Skeletal muscle satellite cell (primary cell): Measurements from ENCODE around the gene CD300LF.

Experiments
- H3K27me3 ChIP-seq: 2 replicates; pipeline ENCODE4 v1.7.0; 2013; ENCODE audit warnings: low read length; ENCODE audit not compliant: control insufficient read depth, insufficient read depth
- H3K36me3 ChIP-seq: 2 replicates; pipeline ENCODE4 v1.7.0; 2013; ENCODE audit warnings: mild to moderate bottlenecking, control low read depth, low read length; ENCODE audit not compliant: insufficient read depth
- H3K4me1 ChIP-seq: 2 replicates; pipeline ENCODE4 v1.7.0; 2013; ENCODE audit warnings: low read length; ENCODE audit not compliant: control insufficient read depth, insufficient read depth
- H3K4me2 ChIP-seq: 2 replicates; pipeline ENCODE4 v1.7.0; 2013; ENCODE audit warnings: mild to moderate bottlenecking, low read length
- H3K4me3 ChIP-seq: 2 replicates; pipeline ENCODE4 v1.7.0; 2013; ENCODE audit warnings: low read length
- H3K9ac ChIP-seq: 2 replicates; pipeline ENCODE4 v1.7.0; 2013; ENCODE audit warnings: mild to moderate bottlenecking, low read depth, low read length, moderate library complexity
- H3K9me3 ChIP-seq: replicated peaks from 2 replicates; pipeline ENCODE4 v1.7.0; 2013; ENCODE audit warnings: mild to moderate bottlenecking, control low read depth, low read length

CD300LF gene

GRCh38 chr17:74699236-74699635 lies 13.5 kb downstream of the CD300LF start:
- no peak overlapping the region for H3K4me3 ChIP-seq
- no peaks in the 10 kb centered on the region for H3K9me3 ChIP-seq
- no peaks in the 10 kb centered on the region for H3K36me3 ChIP-seq
- peaks cover 2% of the 10 kb centered on the region for H3K27me3 ChIP-seq
- no peak overlapping the region for H3K4me2 ChIP-seq
- no peak overlapping the region for H3K9ac ChIP-seq
- no peaks in the 10 kb centered on the region for H3K4me1 ChIP-seq

DNA sequence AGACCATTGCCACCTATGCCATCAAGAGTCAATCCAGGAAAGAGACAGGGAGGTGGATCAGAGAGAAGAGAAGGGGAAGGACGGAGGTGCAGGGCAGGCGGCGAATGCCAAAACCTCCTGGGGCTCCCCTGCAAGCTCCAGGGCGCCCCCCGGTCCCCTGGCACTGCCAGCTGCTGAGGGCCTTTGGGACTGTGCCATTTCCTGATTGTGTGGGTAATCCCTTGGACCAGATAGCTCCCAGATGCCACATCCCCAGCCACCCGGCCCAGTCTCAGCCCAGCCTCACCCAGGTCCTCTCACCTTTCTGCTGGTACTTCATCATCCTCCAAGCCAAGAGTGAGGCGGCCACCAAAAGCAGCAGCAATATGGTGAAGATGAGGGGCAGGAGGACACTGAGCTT lies 14.7 kb downstream of the CD300LF start:
- H3K27me3 ChIP-seq: peaks cover 2% of the 10 kb centered on the region
- no peak overlapping the region for H3K4me2 ChIP-seq
- no peaks in the 10 kb centered on the region for H3K36me3 ChIP-seq
- no peaks in the 10 kb centered on the region for H3K4me1 ChIP-seq
- no peaks in the 10 kb centered on the region for H3K9me3 ChIP-seq
- H3K9ac ChIP-seq: no peak overlapping the region
- H3K4me3 ChIP-seq: no peak overlapping the region

- no peak overlapping the region for H3K4me2 ChIP-seq
- no peak overlapping the region for H3K4me3 ChIP-seq
- no peak overlapping the region for H3K9ac ChIP-seq
- H3K36me3 ChIP-seq: no peaks in the 10 kb centered on the region
- no peaks in the 10 kb centered on the region for H3K4me1 ChIP-seq
- no peaks in the 10 kb centered on the region for H3K9me3 ChIP-seq
- peaks cover under 1% of the 10 kb centered on the region for H3K27me3 ChIP-seq
These were observed 15.2 kb downstream of the CD300LF start for GRCh38 chr17:74697515-74697914.

DNA sequence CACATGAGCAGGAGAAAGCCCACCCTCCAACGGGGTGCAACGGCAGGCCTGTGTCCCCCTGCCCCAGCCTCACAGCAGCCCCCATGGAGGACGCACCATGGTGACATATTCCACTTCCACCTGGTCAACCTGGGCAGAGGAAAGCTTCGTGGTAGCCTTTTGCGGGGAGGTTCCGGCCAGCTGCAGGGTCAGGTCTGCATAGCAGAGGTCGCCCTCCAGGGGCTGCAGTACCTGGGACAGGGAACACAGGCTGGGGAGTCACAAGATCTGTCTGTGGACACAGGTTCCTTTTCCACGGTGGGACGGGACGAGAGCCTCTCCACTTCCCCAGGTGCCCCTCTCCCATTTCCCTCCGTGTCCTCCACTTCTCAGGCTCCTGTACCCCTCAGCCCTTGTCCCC lies 17.1 kb downstream of the CD300LF start:
- H3K27me3 ChIP-seq: no peaks in the 10 kb centered on the region

DNA sequence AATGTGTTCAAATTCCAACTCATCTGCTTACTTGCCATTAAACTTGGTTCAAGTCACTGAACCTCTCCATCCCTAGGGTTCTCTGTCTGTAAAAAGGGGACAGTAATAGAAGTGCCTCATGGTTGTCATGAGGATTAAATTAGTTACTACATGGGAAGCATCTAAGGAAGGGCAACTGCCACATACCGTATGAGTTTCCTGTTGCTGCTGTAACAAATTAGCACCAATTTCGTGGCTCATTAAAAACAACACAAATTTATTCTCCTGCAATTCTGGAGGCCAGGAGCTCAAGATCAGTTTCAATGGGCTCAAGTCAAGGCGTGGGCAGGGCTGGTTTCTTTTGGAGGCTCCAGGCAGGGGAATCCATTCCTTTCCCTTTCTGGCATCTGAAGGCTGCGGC lies 18.6 kb downstream of the CD300LF start:
- Histone ChIP-seq H3K27me3 (peaks cover 2% of the 10 kb centered on the region), H3K4me1 (no peaks in the 10 kb centered on the region), H3K36me3 (no peaks in the 10 kb centered on the region)

More for the DNA sequence above, 17.1 kb downstream of the CD300LF start:
- Histone ChIP-seq H3K4me3 (no peak overlapping the region), H3K9ac (no peak overlapping the region), H3K4me1 (no peaks in the 10 kb centered on the region), H3K36me3 (no peaks in the 10 kb centered on the region), H3K4me2 (no peak overlapping the region), H3K9me3 (no peaks in the 10 kb centered on the region)

GRCh38 chr17:74691151-74691550 lies 21.6 kb downstream of the CD300LF start:
- Histone ChIP-seq H3K9me3 (no peaks in the 10 kb centered on the region), H3K27me3 (peaks cover 6% of the 10 kb centered on the region), H3K4me3 (no peak overlapping the region), H3K4me1 (no peaks in the 10 kb centered on the region), H3K9ac (no peak overlapping the region), H3K36me3 (no peaks in the 10 kb centered on the region), H3K4me2 (no peak overlapping the region)

More for the DNA sequence above, 18.6 kb downstream of the CD300LF start:
- Histone ChIP-seq H3K9ac (no peak overlapping the region), H3K9me3 (no peaks in the 10 kb centered on the region), H3K4me2 (no peak overlapping the region), H3K4me3 (no peak overlapping the region)

- Histone ChIP-seq H3K4me1 (no peaks in the 10 kb centered on the region), H3K36me3 (no peaks in the 10 kb centered on the region), H3K4me3 (no peak overlapping the region), H3K27me3 (peaks cover 6% of the 10 kb centered on the region), H3K4me2 (no peak overlapping the region), H3K9ac (no peak overlapping the region), H3K9me3 (no peaks in the 10 kb centered on the region)
These were observed 22.3 kb downstream of the CD300LF start for GRCh38 chr17:74690409-74690825.

DNA sequence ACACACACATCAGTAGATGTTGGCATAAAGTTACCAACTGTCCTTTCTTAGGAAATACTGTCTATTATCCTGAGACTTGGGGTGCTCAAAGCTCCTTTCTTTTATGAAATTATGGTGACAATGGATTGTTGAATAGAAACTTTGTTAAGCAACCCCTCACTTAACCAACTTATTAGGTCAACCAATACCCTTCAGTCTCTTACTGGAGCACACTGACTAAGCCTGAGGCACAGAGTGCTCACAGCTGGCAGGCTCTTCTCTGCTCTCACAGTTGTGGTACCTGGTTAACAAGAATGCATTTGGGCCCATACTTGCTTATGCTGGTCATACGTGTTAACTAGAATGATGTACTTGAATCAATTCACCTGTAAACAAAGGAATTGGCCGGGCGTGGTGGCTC lies 24.8 kb downstream of the CD300LF start:
- Histone ChIP-seq H3K4me2 (no peak overlapping the region), H3K9me3 (no peaks in the 10 kb centered on the region), H3K4me1 (no peaks in the 10 kb centered on the region), H3K4me3 (no peak overlapping the region), H3K36me3 (no peaks in the 10 kb centered on the region), H3K27me3 (peaks cover 6% of the 10 kb centered on the region), H3K9ac (no peak overlapping the region)

DNA sequence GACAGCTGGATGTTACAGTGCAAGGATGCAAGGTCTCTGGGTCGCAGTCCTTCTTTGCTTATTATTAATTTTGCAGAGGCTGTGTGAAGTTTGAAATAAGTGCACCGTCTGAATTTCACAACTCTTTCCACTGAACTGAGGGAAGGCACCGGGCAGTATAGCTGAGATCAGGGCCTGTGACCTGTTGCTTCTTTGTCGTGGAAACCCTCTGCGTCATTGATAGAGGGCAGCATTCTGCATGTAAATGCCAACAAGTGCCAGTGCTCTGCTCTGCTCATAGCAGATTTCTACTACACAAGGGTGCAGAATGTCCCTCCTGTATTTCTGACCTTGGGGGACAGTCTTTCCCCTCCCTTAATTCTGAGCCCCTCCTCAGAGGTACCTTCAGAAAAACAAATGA lies 26.0 kb downstream of the CD300LF start:
- H3K4me1 ChIP-seq: no peaks in the 10 kb centered on the region
- H3K36me3 ChIP-seq: no peaks in the 10 kb centered on the region
- H3K27me3 ChIP-seq: peaks cover 6% of the 10 kb centered on the region
- H3K4me3 ChIP-seq: no peak overlapping the region
- H3K9me3 ChIP-seq: no peaks in the 10 kb centered on the region
- no peak overlapping the region for H3K9ac ChIP-seq
- no peak overlapping the region for H3K4me2 ChIP-seq

- H3K36me3 ChIP-seq: no peaks in the 10 kb centered on the region
- no peak overlapping the region for H3K4me3 ChIP-seq
- no peak overlapping the region for H3K4me2 ChIP-seq
- peaks cover 4% of the 10 kb centered on the region for H3K27me3 ChIP-seq
- H3K9me3 ChIP-seq: no peaks in the 10 kb centered on the region
- no peaks in the 10 kb centered on the region for H3K4me1 ChIP-seq
- H3K9ac ChIP-seq: no peak overlapping the region
These were observed 30.1 kb downstream of the CD300LF start for GRCh38 chr17:74682471-74683190.

DNA sequence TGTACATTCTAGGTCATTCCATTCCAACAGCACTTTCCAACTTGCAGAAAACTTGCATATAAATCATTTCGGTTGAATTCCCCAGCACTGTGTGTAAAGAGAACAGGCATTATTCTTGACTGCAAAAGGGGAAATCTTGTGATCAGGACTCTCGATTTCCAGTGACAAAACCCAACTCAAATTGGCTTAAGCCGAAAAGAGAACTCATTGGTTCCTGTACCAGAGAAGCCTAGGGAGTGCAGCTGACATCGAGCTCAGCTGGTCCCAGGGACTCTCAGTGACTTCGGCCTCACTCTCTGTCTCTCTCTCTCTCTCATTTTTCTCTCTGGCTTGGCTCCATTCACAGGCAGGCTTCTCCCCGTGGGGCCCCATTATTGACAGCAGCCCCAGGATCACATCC lies 30.7 kb downstream of the CD300LF start:
- H3K4me1 ChIP-seq: no peaks in the 10 kb centered on the region
- no peaks in the 10 kb centered on the region for H3K36me3 ChIP-seq
- no peaks in the 10 kb centered on the region for H3K9me3 ChIP-seq
- H3K27me3 ChIP-seq: peaks cover 4% of the 10 kb centered on the region
- no peak overlapping the region for H3K4me3 ChIP-seq
- no peak overlapping the region for H3K9ac ChIP-seq
- H3K4me2 ChIP-seq: no peak overlapping the region

DNA sequence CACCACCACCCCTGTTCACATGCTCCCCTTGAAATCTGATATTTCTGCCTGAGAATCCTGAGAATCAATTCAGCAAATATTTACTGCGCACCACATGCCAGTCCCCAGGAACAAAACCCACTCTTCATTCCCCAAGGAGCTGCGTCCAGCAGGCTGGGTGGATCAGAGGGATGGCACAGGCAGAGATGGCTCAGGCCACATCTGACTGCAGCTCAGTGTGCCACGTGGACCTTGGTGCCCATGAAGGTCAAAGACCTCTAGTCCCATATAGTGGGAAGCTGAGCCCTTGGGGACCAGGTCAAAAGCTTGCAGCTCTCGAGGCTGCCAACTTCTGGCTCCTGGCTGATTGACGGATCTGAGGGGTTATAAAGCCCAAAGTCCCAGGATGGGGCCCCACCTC lies 31.8 kb downstream of the CD300LF start:
- Histone ChIP-seq H3K27me3 (no peaks in the 10 kb centered on the region), H3K4me1 (no peaks in the 10 kb centered on the region), H3K9ac (no peak overlapping the region), H3K4me3 (no peak overlapping the region), H3K4me2 (no peak overlapping the region), H3K36me3 (no peaks in the 10 kb centered on the region), H3K9me3 (no peaks in the 10 kb centered on the region)
